HUES6 (cell line): Measurements from ENCODE around the gene PPP2R2B.

Experiments used
- H3K27ac ChIP-seq: 2 replicates; pipeline ENCODE4 v1.7.0; 2013; ENCODE audit warnings: low read depth, mild to moderate bottlenecking, low read length, inconsistent platforms
- H3K27me3 ChIP-seq: 2 replicates; pipeline ENCODE4 v1.6.1; 2013; ENCODE audit warnings: low read length; ENCODE audit not compliant: control insufficient read depth, insufficient read depth
- H3K36me3 ChIP-seq: 2 replicates; pipeline ENCODE4 v1.6.1; 2013; ENCODE audit warnings: low read length; ENCODE audit not compliant: control insufficient read depth, insufficient read depth
- H3K4me1 ChIP-seq: 2 replicates; pipeline ENCODE4 v1.6.1; 2013; ENCODE audit warnings: low read length; ENCODE audit not compliant: control insufficient read depth, insufficient read depth
- H3K4me3 ChIP-seq: 2 replicates; pipeline ENCODE4 v1.5.1; 2013; ENCODE audit warnings: low read depth, low read length
- H3K9ac ChIP-seq: one replicate; pipeline ENCODE4 v1.6.1; 2013; ENCODE audit warnings: mild to moderate bottlenecking, low read length
- H3K9me3 ChIP-seq: 2 replicates; pipeline ENCODE4 v1.6.1; 2013; ENCODE audit warnings: low read depth, low read length; ENCODE audit not compliant: control insufficient read depth, insufficient read depth

The PPP2R2B gene

DNA sequence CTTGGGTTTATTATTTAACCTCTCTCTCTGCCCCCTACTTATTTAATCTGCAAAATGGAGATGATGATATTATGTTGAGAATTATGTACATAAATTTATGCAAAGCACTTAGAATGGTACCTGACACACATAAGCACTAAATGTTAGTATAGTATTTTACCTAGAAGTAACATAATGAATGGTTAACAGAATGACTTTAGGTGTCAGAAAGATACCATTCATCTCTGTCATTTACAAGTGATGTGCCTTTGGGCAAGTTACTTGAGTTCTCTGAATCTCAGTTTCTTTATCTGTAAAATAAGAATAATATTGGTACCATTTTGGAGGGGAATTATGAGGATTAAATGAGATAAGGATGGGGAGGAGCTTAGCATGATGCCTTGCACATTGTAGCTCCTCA, 159.4 kb downstream of the PPP2R2B start:
- H3K4me3 ChIP-seq, result no peak overlapping the region
- H3K36me3 ChIP-seq, result no peaks in the 10 kb centered on the region
- no peaks in the 10 kb centered on the region for H3K27me3 ChIP-seq
- no peaks in the 10 kb centered on the region for H3K9me3 ChIP-seq
- no peak overlapping the region for H3K9ac ChIP-seq
- H3K4me1 ChIP-seq, result no peaks in the 10 kb centered on the region
- no peak overlapping the region for H3K27ac ChIP-seq

GRCh38 chr5:146718609-146719008, 159.9 kb downstream of the PPP2R2B start:
- H3K4me1 ChIP-seq, result no peaks in the 10 kb centered on the region
- H3K4me3 ChIP-seq, result no peak overlapping the region
- no peaks in the 10 kb centered on the region for H3K27me3 ChIP-seq
- H3K27ac ChIP-seq, result no peak overlapping the region
- H3K9me3 ChIP-seq, result no peaks in the 10 kb centered on the region
- no peak overlapping the region for H3K9ac ChIP-seq
- H3K36me3 ChIP-seq, result no peaks in the 10 kb centered on the region

DNA sequence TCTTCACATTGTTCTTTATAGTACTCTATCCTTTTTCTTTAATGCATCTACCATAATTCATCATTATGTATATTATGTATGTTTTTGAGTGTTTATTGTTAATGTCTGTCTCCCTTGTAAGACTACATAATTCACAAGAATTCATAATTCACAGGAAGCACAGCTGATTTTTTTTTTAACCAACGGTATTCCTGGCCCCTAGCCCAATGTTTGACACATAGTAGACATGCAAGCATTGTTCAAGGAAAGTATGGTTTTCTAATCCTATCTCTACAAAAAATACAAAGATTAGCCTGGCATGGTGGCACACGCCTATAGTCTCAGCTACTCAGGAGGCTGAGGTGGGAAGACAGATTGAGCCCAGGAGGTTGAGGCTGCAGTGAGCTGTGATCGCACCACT, 160.6 kb downstream of the PPP2R2B start:
- Histone ChIP-seq H3K36me3 (no peaks in the 10 kb centered on the region), H3K27me3 (no peaks in the 10 kb centered on the region), H3K4me3 (no peak overlapping the region), H3K9me3 (no peaks in the 10 kb centered on the region), H3K4me1 (no peaks in the 10 kb centered on the region), H3K9ac (no peak overlapping the region), H3K27ac (no peak overlapping the region)

DNA sequence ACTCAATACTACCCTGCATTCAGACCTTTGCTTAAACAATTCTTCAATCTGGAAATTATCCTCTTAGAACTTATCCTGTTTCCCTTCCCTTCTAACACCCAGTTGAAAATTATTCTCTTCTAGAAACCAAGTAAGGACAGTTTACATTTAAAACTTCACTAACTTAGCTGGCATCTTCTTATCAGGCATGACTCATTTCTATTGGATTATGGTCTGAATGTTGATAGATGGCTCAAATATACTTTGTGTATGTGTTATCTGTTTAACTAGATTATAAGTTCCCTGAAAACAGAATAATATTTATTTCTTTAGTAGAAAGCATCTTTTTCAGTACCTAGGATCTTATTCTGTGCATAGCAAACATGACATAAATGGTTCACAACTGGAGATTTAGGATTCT, 161.9 kb downstream of the PPP2R2B start:
- no peaks in the 10 kb centered on the region for H3K27me3 ChIP-seq
- no peaks in the 10 kb centered on the region for H3K9me3 ChIP-seq
- H3K4me3 ChIP-seq, result no peak overlapping the region
- no peaks in the 10 kb centered on the region for H3K36me3 ChIP-seq
- H3K4me1 ChIP-seq, result no peaks in the 10 kb centered on the region
- H3K9ac ChIP-seq, result no peak overlapping the region
- no peak overlapping the region for H3K27ac ChIP-seq

DNA sequence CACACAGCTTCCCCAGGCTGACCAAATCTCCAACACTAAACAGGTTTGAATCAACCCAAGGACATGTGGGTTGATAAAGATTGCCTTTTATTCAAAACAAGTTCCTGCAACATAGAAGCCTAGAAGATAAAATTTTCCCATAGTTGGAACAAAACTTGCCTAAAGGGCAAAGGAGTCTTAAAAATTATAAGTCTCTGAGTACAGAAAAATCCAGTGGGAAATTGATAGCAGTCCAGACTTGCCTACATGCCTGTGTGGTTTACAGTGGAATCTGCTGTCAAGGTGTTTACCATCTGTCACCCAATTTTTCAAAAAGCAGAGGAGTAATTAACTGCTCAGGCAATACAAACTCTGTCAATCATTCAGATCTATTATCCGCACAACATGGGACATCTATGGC, 168.2 kb downstream of the PPP2R2B start:
- Histone ChIP-seq H3K9ac (no peak overlapping the region), H3K4me3 (no peak overlapping the region), H3K36me3 (no peaks in the 10 kb centered on the region), H3K27ac (no peak overlapping the region), H3K27me3 (no peaks in the 10 kb centered on the region), H3K4me1 (no peaks in the 10 kb centered on the region), H3K9me3 (no peaks in the 10 kb centered on the region)

GRCh38 chr5:146707316-146707715, 171.2 kb downstream of the PPP2R2B start:
- Histone ChIP-seq H3K9ac (no peak overlapping the region), H3K9me3 (no peaks in the 10 kb centered on the region)

DNA sequence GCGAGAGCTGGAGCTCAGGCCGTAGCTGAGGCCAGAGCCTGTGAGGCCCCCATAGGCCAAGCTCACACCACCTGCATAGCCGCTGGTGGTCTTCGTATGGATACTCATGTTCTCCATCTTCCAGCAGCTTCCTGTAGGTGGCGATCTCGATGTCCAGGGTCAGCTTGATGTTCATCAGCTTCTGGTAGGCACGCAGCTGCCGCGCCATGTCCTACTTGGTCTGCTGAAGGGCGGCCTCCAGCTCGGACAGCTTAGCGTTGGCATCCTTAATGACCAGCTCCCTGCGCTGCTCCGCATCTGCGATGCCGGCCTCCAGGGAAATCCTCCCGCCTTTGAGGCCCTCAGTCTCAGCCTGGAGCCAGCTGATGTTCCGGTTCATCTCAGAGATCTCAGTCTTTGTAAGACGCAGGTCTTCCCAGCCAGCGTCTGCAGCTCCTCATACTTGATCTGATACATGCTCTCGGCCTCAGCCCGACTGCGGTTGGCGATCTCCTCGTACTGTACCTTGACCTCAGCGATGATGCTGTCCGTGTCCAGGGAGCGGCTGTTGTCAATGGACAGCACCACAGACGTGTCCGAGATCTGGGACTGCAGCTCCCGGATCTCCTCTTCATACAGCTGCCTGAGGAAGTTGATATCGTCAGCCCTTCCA, 172.1 kb downstream of the PPP2R2B start:
- H3K4me1 ChIP-seq, result no peaks in the 10 kb centered on the region
- no peaks in the 10 kb centered on the region for H3K36me3 ChIP-seq
- H3K9me3 ChIP-seq, result no peaks in the 10 kb centered on the region
- no peaks in the 10 kb centered on the region for H3K27me3 ChIP-seq
- H3K9ac ChIP-seq, result no peak overlapping the region
- H3K27ac ChIP-seq, result no peak overlapping the region
- no peak overlapping the region for H3K4me3 ChIP-seq

More at GRCh38 chr5:146707316-146707715, 171.2 kb downstream of the PPP2R2B start:
- H3K27ac ChIP-seq, result no peak overlapping the region
- no peaks in the 10 kb centered on the region for H3K27me3 ChIP-seq
- H3K4me3 ChIP-seq, result no peak overlapping the region
- no peaks in the 10 kb centered on the region for H3K36me3 ChIP-seq
- H3K4me1 ChIP-seq, result no peaks in the 10 kb centered on the region

- Histone ChIP-seq H3K9ac (no peak overlapping the region), H3K4me3 (no peak overlapping the region), H3K9me3 (no peaks in the 10 kb centered on the region), H3K27ac (no peak overlapping the region), H3K27me3 (no peaks in the 10 kb centered on the region), H3K4me1 (peaks cover 11% of the 10 kb centered on the region), H3K36me3 (no peaks in the 10 kb centered on the region)
Measured at GRCh38 chr5:146704949-146705665, 173.4 kb downstream of the PPP2R2B start.

- Histone ChIP-seq H3K27ac (no peak overlapping the region), H3K4me3 (no peak overlapping the region), H3K9ac (no peak overlapping the region), H3K9me3 (no peaks in the 10 kb centered on the region), H3K36me3 (no peaks in the 10 kb centered on the region), H3K27me3 (no peaks in the 10 kb centered on the region), H3K4me1 (peaks cover 17% of the 10 kb centered on the region)
Measured at GRCh38 chr5:146703899-146704298, 174.7 kb downstream of the PPP2R2B start.

DNA sequence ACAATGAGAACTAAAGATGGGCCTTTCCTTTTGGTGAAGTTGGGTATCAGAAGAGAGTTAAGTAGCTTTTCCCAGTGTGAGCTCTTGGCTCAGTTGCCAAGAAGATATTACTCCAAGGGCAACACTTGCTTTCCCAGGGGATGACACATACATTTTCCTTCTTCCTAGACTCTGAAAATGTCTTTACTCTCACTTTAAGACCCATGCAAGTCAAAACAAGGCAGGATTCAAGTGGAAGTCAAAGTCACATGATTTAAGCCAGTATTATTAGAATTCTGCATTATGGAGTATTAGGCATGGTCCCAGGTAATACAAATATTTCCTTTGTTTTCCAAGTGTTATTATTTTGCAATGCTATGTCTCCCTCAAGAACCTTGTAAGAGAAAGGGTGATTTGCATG, 175.1 kb downstream of the PPP2R2B start:
- Histone ChIP-seq H3K9ac (no peak overlapping the region), H3K4me1 (peaks cover 17% of the 10 kb centered on the region), H3K4me3 (no peak overlapping the region), H3K36me3 (no peaks in the 10 kb centered on the region), H3K27me3 (no peaks in the 10 kb centered on the region), H3K9me3 (no peaks in the 10 kb centered on the region), H3K27ac (no peak overlapping the region)

DNA sequence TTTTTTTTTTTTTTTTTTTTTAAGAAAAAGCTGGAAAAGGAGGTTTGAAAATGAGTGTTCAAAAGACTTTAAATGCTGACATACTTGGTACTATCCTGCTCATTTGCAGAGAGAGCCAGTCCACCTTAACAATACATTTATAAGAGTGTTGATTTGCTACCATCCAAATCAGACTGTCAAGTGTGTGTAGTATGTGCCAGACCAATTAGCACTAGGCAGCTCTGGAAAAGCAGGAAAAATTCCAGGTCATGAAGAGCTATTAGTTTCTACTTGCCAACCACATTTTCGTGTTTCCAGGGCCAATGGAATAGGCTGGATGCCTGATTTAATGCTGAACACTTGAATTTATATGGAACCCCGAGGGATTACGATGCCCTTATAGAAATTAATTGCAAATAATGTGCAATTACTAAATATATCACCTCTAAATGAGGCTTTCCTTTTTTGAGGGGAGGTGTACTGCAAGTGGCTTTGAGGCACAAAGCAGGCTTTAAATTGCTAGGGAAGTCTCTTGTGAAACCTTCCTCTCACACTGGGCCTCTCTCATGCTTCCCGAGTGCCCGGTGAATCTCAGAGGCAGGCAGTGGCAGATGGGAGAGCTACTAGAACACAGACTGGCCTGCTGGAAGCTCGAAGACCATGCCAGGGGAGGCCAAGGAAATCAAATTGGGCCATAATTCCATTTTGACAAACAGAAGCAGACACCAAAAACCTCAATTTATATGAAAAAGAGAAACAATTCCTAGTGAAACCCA, 178.7 kb downstream of the PPP2R2B start:
- Histone ChIP-seq H3K4me3 (no peak overlapping the region), H3K36me3 (no peaks in the 10 kb centered on the region; the same call in 1 of the 2 replicates), H3K9ac (no peak overlapping the region), H3K27ac (no peak overlapping the region), H3K4me1 (peaks cover 17% of the 10 kb centered on the region), H3K9me3 (no peaks in the 10 kb centered on the region), H3K27me3 (no peaks in the 10 kb centered on the region)
